Measurements from ENCODE around the gene KIAA1217. TPM values are rescaled to one million over a fixed set of nuclear protein-coding genes. Genes with fewer than 3 reads are reported as not detected.

Gene KIAA1217
- total RNA-seq, 1 experiment from 2014 or later, result 23.4 TPM

GRCh38 chr10:24485304-24485703 lies 276.4 kb downstream of the KIAA1217 start (continued):
- TF ChIP-seq ATF2 (CRISPR knock-in tag; IDR thresholded peaks at IDR 0.05; ENCODE audit: borderline replicate concordance, low read depth), result no peak

DNA sequence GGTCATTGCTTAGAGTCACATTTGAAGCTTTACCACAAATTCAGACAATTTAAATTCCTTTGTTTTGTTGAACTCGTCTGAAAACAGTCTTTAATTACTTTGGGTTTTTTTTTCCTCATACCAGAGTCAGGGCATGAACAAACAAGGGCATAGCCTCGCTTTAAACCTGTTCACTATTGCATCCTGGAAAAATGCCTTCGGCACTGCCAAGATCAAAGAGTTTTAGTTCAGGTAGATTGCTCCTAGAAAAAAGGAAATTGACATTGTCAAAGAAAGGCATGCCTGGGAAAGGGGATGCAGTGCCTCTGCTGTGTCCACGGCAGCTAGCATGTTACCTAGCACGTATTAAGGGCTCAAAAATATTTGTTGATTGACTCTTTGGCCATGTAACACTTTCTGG lies 279.7 kb downstream of the KIAA1217 start:
- Mint-ChIP-seq H3K9me3 (peaks cover 4% of the 10 kb centered on the region; the same call in 1 of the 2 replicates), H3K27me3 (ENCODE audit: low read depth) (no peaks in the 10 kb centered on the region), H3K27ac (no peak overlapping the region), H3K4me1 (peaks cover 15% of the 10 kb centered on the region), H3K36me3 (peaks cover 4% of the 10 kb centered on the region; the same call in 1 of the 2 replicates), H3K4me3 (no peak overlapping the region)
- no peak for TF ChIP-seq ELF4 (CRISPR knock-in tag; IDR thresholded peaks at IDR 0.05; ENCODE audit: low read depth)
- TF ChIP-seq, protein P1, sequence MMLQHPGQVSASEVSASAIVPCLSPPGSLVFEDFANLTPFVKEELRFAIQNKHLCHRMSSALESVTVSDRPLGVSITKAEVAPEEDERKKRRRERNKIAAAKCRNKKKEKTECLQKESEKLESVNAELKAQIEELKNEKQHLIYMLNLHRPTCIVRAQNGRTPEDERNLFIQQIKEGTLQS (CRISPR knock-in tag; conservative IDR thresholded peaks at IDR 0.05), result no peak
- TF ChIP-seq KAT7 (CRISPR knock-in tag; IDR thresholded peaks at IDR 0.05; ENCODE audit: borderline replicate concordance), result no peak
- TF ChIP-seq, protein P2, sequence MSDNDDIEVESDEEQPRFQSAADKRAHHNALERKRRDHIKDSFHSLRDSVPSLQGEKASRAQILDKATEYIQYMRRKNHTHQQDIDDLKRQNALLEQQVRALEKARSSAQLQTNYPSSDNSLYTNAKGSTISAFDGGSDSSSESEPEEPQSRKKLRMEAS (CRISPR knock-in tag; IDR thresholded peaks at IDR 0.05), result no peak
- TF ChIP-seq ATF6 (CRISPR knock-in tag; IDR thresholded peaks at IDR 0.05), result no peak
- TF ChIP-seq, protein P3, sequence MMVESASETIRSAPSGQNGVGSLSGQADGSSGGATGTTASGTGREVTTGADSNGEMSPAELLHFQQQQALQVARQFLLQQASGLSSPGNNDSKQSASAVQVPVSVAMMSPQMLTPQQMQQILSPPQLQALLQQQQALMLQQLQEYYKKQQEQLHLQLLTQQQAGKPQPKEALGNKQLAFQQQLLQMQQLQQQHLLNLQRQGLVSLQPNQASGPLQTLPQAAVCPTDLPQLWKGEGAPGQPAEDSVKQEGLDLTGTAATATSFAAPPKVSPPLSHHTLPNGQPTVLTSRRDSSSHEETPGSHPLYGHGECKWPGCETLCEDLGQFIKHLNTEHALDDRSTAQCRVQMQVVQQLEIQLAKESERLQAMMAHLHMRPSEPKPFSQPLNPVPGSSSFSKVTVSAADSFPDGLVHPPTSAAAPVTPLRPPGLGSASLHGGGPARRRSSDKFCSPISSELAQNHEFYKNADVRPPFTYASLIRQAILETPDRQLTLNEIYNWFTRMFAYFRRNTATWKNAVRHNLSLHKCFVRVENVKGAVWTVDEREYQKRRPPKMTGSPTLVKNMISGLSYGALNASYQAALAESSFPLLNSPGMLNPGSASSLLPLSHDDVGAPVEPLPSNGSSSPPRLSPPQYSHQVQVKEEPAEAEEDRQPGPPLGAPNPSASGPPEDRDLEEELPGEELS (CRISPR knock-in tag; IDR thresholded peaks at IDR 0.05), result no peak
- TF ChIP-seq, protein P4, sequence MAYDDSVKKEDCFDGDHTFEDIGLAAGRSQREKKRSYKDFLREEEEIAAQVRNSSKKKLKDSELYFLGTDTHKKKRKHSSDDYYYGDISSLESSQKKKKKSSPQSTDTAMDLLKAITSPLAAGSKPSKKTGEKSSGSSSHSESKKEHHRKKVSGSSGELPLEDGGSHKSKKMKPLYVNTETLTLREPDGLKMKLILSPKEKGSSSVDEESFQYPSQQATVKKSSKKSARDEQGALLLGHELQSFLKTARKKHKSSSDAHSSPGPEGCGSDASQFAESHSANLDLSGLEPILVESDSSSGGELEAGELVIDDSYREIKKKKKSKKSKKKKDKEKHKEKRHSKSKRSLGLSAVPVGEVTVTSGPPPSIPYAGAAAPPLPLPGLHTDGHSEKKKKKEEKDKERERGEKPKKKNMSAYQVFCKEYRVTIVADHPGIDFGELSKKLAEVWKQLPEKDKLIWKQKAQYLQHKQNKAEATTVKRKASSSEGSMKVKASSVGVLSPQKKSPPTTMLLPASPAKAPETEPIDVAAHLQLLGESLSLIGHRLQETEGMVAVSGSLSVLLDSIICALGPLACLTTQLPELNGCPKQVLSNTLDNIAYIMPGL (CRISPR knock-in tag; IDR thresholded peaks at IDR 0.05), result no peak
- no peak for TF ChIP-seq ZNF416 (CRISPR knock-in tag; IDR thresholded peaks at IDR 0.05)
- no peak for TF ChIP-seq GTF2I (CRISPR knock-in tag; conservative IDR thresholded peaks at IDR 0.05)
- TF ChIP-seq MXD4 (CRISPR knock-in tag; IDR thresholded peaks at IDR 0.05; ENCODE audit: borderline replicate concordance), result no peak
- TF ChIP-seq USF1 (CRISPR knock-in tag; IDR thresholded peaks at IDR 0.05), result no peak
- TF ChIP-seq ATF1 (CRISPR knock-in tag; IDR thresholded peaks at IDR 0.05), result no peak
- TF ChIP-seq, protein P5, sequence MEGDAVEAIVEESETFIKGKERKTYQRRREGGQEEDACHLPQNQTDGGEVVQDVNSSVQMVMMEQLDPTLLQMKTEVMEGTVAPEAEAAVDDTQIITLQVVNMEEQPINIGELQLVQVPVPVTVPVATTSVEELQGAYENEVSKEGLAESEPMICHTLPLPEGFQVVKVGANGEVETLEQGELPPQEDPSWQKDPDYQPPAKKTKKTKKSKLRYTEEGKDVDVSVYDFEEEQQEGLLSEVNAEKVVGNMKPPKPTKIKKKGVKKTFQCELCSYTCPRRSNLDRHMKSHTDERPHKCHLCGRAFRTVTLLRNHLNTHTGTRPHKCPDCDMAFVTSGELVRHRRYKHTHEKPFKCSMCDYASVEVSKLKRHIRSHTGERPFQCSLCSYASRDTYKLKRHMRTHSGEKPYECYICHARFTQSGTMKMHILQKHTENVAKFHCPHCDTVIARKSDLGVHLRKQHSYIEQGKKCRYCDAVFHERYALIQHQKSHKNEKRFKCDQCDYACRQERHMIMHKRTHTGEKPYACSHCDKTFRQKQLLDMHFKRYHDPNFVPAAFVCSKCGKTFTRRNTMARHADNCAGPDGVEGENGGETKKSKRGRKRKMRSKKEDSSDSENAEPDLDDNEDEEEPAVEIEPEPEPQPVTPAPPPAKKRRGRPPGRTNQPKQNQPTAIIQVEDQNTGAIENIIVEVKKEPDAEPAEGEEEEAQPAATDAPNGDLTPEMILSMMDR (IDR thresholded peaks at IDR 0.05), result no peak
- TF ChIP-seq CREB1 (CRISPR knock-in tag; IDR thresholded peaks at IDR 0.05), result no peak
- TF ChIP-seq, protein P6, sequence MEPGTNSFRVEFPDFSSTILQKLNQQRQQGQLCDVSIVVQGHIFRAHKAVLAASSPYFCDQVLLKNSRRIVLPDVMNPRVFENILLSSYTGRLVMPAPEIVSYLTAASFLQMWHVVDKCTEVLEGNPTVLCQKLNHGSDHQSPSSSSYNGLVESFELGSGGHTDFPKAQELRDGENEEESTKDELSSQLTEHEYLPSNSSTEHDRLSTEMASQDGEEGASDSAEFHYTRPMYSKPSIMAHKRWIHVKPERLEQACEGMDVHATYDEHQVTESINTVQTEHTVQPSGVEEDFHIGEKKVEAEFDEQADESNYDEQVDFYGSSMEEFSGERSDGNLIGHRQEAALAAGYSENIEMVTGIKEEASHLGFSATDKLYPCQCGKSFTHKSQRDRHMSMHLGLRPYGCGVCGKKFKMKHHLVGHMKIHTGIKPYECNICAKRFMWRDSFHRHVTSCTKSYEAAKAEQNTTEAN (CRISPR knock-in tag; IDR thresholded peaks at IDR 0.05), result no peak
- no peak for ATAC-seq
- no peak for DNase-seq (ENCODE audit: low spot score)
- POLR2A ChIA-PET, result no interaction called here
- CTCF ChIA-PET, result no interaction called here
